HAP-1 (cell line): ENCODE data around the gene ACOT8.
A peak's percentile ranks its signal among the peaks of the same experiment; 100 is the strongest.

Experiments used
- DNase-seq, 2 experiments: peaks; one replicate each; pipeline ENCODE4 v3.0.0-alpha.2; 2016 to 2020; ENCODE audit warnings: low spot score in 2 of 2
- H3K27me3 ChIP-seq: fragments of 250-450 bp; sonication (Bioruptor Pico); 2 replicates; pipeline ENCODE4 v1.5.1; 2020; ENCODE audit warnings: low read depth, mild to moderate bottlenecking, moderate library complexity
- H3K36me3 ChIP-seq: fragments of 250-450 bp; sonication (Bioruptor Pico); replicated peaks from 2 replicates; pipeline ENCODE4 v1.5.1; 2020; ENCODE audit warnings: mild to moderate bottlenecking
- H3K4me1 ChIP-seq: fragments of 250-450 bp; sonication (Bioruptor Pico); 2 replicates; pipeline ENCODE4 v1.5.1; 2020; ENCODE audit warnings: mild to moderate bottlenecking
- H3K4me3 ChIP-seq: fragments of 250-450 bp; sonication (Bioruptor Pico); 2 replicates; pipeline ENCODE4 v1.5.1; 2020; ENCODE audit warnings: mild to moderate bottlenecking, moderate library complexity
- H3K9me3 ChIP-seq: fragments of 250-450 bp; sonication (Bioruptor Pico); 2 replicates; pipeline ENCODE4 v1.5.1; 2020; ENCODE audit warnings: mild to moderate bottlenecking, moderate library complexity
- in situ Hi-C: fragments of 300-500 bp; cut with MboI; formaldehyde crosslinking; loops from 3 replicates; pipeline ENCODE4 v1.14.3; 2020; ENCODE audit warnings: low sequenced_read_pairs, inconsistent platforms, mixed read lengths

ACOT8 gene

DNA sequence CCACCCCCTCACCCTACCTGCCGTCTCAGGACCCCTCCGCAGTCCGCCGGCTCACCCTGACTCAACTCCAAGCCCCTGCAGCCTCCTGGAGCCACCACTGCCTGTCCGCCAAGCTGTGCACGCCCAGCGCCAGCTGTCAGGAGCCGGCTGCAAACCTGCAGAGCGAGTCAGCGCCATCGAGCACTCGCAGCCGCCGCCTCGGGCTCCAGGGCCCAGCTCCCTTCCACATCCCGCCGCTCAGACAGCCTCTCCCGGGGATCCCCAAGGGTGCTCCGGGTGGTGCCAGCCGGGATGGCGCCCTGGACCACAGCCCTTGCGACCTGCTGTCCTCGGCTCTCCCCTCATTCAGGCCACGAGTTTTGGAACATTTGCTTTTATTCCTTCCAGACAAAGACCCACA is 34.3 kb downstream of the ACOT8 start:
- Histone ChIP-seq H3K4me1 (no peaks in the 10 kb centered on the region), H3K4me3 (no peak overlapping the region), H3K9me3 (no peaks in the 10 kb centered on the region), H3K27me3 (no peaks in the 10 kb centered on the region), H3K36me3 (no peaks in the 10 kb centered on the region)
- in situ Hi-C loops: no loop called here
- DNase-seq: no peak

- Histone ChIP-seq H3K4me3 (no peak overlapping the region), H3K4me1 (no peaks in the 10 kb centered on the region), H3K9me3 (no peaks in the 10 kb centered on the region), H3K27me3 (no peaks in the 10 kb centered on the region), H3K36me3 (no peaks in the 10 kb centered on the region)
- in situ Hi-C loops: no loop called here
- DNase-seq: no peak
Measured at GRCh38 chr20:45821947-45822346, 35.2 kb downstream of the ACOT8 start.

GRCh38 chr20:45819466-45819865 is 37.7 kb downstream of the ACOT8 start:
- Histone ChIP-seq H3K36me3 (no peaks in the 10 kb centered on the region), H3K4me1 (no peaks in the 10 kb centered on the region), H3K27me3 (no peaks in the 10 kb centered on the region), H3K4me3 (no peak overlapping the region), H3K9me3 (no peaks in the 10 kb centered on the region)
- no peak for DNase-seq
- in situ Hi-C loops: no loop called here

DNA sequence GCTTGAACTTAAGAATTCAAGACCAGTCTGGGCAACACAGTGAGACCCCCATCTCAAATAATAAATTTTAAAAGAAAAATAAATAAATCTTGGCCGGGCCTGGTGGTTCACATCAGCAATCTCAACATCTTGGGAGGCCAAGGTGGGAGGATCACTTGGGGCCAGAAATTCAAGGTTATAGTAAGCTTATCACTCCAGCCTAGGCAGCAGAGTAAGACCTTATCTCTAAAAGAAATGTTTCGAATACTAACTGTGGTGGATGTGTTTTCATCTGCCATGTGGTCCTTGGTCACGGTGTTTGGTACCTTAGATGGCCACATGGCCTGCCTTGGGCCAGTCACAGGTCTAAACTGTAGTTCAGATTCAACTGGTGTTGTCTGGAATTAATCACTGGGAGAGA is 39.0 kb downstream of the ACOT8 start:
- no peaks in the 10 kb centered on the region for H3K27me3 ChIP-seq
- in situ Hi-C loops: no loop called here
- no peak overlapping the region for H3K4me3 ChIP-seq
- H3K36me3 ChIP-seq: no peaks in the 10 kb centered on the region
- no peaks in the 10 kb centered on the region for H3K9me3 ChIP-seq
- no peak for DNase-seq
- no peaks in the 10 kb centered on the region for H3K4me1 ChIP-seq

DNA sequence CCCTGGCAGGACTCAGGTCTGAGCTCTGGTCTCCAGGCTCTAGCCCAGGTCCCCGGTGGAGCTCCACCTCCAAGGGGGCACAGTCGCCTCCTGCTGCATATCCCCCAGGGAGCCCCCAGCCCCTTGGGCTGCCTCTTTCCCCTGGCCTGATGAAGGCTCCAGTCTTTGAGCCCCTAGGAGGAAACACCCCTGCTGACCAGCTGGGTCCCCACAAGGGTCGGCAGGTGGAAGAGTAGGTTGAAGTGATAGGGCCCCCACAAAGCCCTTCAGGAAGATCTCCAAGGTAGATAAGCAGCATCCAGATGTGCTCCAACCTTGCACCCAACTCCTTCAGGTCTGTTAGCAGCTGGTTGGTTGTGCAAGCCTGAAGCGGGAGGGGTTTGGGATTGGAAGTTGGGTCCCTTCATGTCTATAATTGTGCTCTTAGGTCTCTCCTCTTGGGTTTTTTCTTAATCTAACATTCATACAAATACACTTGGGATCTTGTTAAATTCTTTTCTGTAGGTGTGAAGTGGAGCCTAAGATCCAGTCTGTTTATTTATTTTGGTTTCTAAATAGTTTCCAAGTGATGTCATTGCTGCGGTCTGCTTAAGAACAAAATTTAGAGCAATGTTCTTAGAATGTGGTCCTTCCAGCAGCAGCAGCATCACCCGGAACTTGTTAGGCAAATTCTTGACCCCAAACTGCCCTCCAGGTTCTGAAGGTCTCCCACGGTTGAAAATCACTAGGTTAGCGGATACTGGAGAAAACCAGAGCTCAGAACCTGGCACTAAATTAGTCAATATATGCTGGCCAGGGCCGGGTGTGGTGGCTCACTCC is 39.6 kb downstream of the ACOT8 start:
- H3K9me3 ChIP-seq: no peaks in the 10 kb centered on the region
- H3K36me3 ChIP-seq: no peaks in the 10 kb centered on the region; the same call in 1 of the 2 replicates
- DNase-seq: no peak
- H3K4me3 ChIP-seq: no peak overlapping the region
- no peaks in the 10 kb centered on the region for H3K4me1 ChIP-seq
- in situ Hi-C loops: no loop called here
- H3K27me3 ChIP-seq: no peaks in the 10 kb centered on the region

DNA sequence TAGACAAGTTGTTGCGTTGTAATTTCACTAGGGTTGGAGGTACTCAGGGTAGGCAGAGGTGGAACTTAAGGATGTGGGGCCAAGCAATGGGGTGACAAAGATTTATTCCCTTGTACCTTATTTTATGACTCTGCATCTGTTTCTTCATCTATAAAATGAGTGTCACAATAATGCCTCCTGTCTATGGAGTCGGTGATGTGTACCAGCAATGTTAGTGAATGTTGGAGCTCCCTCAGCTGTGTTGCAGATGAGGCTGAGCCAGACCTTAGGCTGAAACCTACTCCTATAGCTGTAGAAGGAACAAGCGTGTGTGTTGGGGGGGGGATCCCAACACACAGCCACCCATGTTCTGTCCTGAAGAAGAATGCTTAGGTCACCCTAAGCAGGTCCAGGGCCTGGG is 40.2 kb downstream of the ACOT8 start:
- Histone ChIP-seq H3K4me1 (no peaks in the 10 kb centered on the region), H3K9me3 (no peaks in the 10 kb centered on the region), H3K36me3 (no peaks in the 10 kb centered on the region; the same call in none of the 2 replicates), H3K4me3 (no peak overlapping the region), H3K27me3 (no peaks in the 10 kb centered on the region)
- DNase-seq: no peak
- in situ Hi-C loops: no loop called here

DNA sequence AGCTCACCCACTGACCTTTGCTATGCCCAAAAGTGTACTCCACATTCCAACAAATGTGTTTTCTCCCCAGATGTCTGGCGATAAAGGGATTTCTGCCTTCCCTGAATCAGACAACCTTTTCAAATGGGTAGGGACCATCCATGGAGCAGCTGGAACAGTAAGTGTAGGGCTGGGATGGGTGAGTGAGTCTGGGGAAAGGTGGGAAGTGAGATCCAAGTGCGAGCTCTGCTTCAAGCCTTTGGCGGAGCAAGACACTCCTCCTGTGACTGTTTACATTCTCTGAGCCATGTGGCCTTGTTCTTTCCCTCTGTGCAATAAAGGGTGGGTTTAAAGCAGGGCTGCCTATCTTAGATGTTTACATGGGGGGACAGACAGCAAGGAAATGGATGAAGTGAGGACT is 42.9 kb downstream of the ACOT8 start:
- no peaks in the 10 kb centered on the region for H3K9me3 ChIP-seq
- H3K4me3 ChIP-seq: no peak overlapping the region
- DNase-seq: no peak
- H3K36me3 ChIP-seq: peaks cover 20% of the 10 kb centered on the region
- in situ Hi-C loops: no loop called here
- H3K27me3 ChIP-seq: no peaks in the 10 kb centered on the region
- H3K4me1 ChIP-seq: no peaks in the 10 kb centered on the region

- in situ Hi-C loops: no loop called here
- no peak for DNase-seq
Measured at GRCh38 chr20:45813489-45813888, 43.7 kb downstream of the ACOT8 start.

GRCh38 chr20:45813006-45813340 is 44.2 kb downstream of the ACOT8 start:
- DNase-seq: no peak
- in situ Hi-C loops: no loop called here
- Histone ChIP-seq H3K36me3 (peaks cover 34% of the 10 kb centered on the region), H3K27me3 (no peaks in the 10 kb centered on the region), H3K9me3 (no peaks in the 10 kb centered on the region), H3K4me3 (no peak overlapping the region), H3K4me1 (no peaks in the 10 kb centered on the region)

More at GRCh38 chr20:45813489-45813888, 43.7 kb downstream of the ACOT8 start:
- Histone ChIP-seq H3K9me3 (no peaks in the 10 kb centered on the region), H3K4me3 (no peak overlapping the region), H3K36me3 (peaks cover 28% of the 10 kb centered on the region), H3K27me3 (no peaks in the 10 kb centered on the region), H3K4me1 (no peaks in the 10 kb centered on the region)

DNA sequence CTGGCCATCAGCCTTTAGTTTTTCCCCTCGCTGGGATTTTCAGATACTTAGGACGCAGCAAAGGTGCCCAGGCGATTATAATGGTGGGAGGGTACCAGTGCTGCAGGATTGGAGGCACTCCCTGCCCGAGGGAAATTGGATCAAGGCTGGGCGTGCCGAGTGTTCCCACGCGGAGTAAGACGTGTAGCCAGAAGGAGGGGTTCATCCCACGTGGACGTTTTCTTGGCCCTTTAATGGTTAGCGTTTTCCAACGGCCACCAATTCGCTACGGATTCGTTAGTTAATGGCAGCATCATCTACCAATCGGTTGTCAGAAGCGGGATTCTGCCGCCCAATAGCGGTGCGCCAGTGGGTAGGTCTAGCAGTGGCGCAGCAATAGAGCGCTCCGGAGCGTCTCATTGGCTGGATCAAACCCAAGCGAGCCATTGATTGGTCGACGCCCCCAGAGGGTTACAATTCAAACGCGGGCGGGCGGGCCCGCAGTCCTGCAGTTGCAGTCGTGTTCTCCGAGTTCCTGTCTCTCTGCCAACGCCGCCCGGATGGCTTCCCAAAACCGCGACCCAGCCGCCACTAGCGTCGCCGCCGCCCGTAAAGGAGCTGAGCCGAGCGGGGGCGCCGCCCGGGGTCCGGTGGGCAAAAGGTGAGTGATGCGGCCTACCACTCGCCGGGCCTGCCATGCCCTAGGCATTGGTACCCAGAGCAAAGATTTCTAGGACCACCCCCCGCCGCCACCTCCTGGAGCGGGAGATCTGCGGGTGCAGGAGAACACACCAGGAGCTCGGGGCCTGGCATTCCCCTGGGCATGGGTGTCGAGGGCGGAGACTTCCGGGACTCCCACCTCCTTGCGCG is 44.8 kb downstream of the ACOT8 start, which contains the start of gene UBE2C:
UBE2C (plus strand) TSS at position 488 of the 849 bp plus-strand sequence; CDS start at position 540, 52 bp downstream.
- H3K4me3 ChIP-seq: no peak within 1 kb of the TSS
- in situ Hi-C loops: no loop called here
- DNase-seq: no peak
- H3K36me3 ChIP-seq: peaks cover 40% of the 10 kb centered on the region
- no peaks in the 10 kb centered on the region for H3K9me3 ChIP-seq
- H3K4me1 ChIP-seq: no peaks in the 10 kb centered on the region
- no peaks in the 10 kb centered on the region for H3K27me3 ChIP-seq

DNA sequence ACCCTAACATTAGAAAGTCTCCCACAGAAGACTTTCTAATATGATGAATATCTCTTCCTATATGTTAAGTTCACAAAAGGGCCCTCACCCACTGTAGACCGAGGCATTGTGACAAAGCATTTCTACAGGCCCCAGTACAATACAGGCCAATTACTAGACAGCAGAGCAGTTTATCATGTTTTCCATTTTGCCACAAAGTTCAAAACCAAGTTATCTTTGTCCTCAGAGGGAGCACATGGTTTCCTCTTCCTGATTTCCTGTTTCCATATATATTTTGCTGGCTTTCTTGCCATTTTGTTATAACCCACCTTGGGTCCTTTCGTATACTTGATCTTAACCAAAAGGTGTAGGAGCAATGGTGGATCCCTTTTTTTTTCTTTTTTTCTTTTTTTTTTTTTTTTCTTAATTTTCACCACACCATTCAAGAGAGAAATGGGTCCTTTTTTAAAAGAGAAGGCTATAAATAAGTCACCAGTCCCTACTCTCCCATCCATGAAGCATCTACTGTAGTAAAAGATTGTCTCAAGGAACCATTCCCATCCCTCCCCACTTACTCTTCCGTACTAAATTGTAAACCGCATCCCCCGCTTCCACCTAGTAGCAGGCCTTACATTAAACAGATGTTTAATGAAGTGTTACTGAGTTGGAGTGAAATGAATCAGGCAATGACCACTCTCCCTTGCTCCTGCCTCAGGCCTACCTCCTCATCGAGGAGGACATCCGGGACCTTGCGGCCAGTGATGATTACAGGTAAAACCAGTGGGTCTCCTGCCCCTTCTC is 46.8 kb downstream of the ACOT8 start:
- Histone ChIP-seq H3K4me1 (no peaks in the 10 kb centered on the region), H3K4me3 (no peak overlapping the region), H3K36me3 (peaks cover 58% of the 10 kb centered on the region), H3K27me3 (no peaks in the 10 kb centered on the region), H3K9me3 (no peaks in the 10 kb centered on the region)
- in situ Hi-C loops: no loop called here
- DNase-seq: no peak

DNA sequence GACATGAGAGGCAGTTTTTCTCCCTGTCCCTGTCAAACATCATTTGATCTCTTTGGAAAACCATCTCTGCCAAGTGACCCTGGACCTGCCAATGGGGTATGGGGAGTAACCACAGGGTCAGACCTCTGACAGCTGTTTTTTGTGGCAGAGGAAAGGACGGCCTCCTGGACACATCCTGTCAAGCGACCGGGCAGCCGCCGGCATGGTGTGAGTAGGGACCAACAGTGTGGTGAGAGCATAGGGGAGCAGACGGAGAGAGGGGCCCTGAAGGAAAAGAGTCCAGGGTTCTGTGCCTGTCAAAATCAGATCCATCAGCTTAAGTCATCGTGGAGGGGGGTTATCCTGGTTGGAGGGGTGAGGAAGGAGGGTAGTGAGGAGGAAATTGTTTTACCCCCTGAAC is 55.3 kb downstream of the ACOT8 start:
- Histone ChIP-seq H3K27me3 (no peaks in the 10 kb centered on the region), H3K9me3 (no peaks in the 10 kb centered on the region), H3K36me3 (peaks cover 48% of the 10 kb centered on the region), H3K4me3 (no peak overlapping the region), H3K4me1 (no peaks in the 10 kb centered on the region)
- in situ Hi-C loops: no loop called here
- DNase-seq: no peak

DNA sequence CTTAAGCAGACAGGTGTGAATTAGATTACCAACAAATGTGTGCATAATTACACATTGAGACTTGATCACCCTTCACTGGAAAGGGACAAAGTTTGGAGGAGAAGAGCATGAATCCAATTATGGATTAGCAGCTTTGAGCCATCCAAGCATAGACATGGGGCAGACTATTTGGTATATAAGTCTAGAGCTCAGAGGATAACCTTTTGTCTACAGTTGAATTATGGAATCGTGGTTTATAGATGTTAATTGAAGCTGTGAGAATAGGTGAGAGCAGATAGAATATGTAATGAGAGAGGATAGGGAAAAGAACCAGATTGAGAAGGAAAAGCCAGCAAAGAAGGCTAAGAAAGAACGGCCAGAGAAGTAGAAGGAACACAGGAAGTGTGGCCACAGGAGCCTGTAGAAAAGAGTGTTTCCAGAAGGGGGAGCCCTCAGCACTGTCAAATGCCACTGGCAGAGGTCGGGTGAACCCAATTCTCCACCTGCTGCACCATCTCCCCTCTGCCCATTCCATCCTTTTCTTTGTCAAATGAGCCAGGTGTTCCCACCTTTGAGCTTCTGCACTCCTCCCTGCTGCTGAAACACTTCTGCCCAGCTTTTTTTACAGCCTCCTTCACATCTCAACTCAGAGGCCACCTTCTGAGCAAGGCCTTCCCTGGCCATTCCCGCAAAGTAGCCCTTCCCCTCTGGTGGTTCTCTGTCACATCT is 58.1 kb downstream of the ACOT8 start:
- no peaks in the 10 kb centered on the region for H3K4me1 ChIP-seq
- no peaks in the 10 kb centered on the region for H3K27me3 ChIP-seq
- no peak overlapping the region for H3K4me3 ChIP-seq
- H3K9me3 ChIP-seq: no peaks in the 10 kb centered on the region
- in situ Hi-C loops: no loop called here
- peaks cover 39% of the 10 kb centered on the region for H3K36me3 ChIP-seq
- peak; percentile 57 to 78 for DNase-seq
